Amniotic stem cell (primary cell): Measurements from ENCODE around the gene DRICH1.
"Not testable (repeated sequence)": the region's sequence is repeated elsewhere in the genome, so short reads cannot be mapped to it uniquely, and the experiment has no call there.

ENCODE experiments used
- DNase-seq: peaks from one replicate; lab custom pipeline; 2025; lab: John Stamatoyannopoulos, UW

Gene DRICH1

GRCh38 chr22:23632178-23632577 lies at the start of gene DRICH1:
Gene DRICH1 (minus strand): TSS chr22:23632321. CDS start chr22:23632023, 298 bp downstream.
- DNase-seq: no peak

DNA sequence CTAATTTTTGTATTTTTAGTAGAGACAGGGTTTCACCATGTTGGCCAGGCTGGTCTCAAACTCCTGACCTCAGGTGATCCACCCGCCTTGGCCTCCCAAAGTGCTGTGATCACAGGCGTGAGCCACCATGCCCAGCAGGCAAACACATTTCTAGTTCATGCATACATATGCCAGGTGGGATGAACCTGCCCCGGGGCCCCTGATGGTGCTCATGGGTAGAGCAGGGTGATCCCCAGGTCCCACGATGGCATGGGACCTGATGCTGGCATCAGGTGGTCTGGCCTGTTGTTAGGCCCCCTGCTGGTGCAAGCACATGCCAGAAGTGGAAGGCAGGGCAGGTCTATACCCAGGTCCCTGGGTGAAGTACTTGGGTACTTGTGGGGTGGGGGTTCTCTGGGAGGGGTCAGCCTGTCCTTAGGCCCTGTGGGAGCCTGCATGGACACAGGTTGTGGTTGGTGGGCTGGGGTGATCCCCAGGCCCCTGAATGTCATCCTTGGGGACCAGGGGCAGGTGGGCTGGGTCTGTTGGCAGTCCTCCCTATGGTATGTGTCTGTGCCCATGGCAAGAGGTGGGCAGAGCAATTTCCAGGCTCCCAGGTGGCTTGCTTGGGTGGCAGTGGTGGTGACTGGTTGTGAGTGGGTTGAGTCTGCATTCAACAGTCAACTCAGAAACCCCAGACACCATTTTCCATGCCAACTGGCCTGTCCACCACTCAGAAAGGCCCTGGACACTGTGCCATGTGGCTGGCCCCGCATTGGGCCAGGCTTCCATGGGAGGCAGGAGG lies 49.1 kb upstream of the DRICH1 start:
- no peak for DNase-seq

- DNase-seq: no peak
These were observed 46.0 kb upstream of the DRICH1 start for GRCh38 chr22:23678133-23678532.

DNA sequence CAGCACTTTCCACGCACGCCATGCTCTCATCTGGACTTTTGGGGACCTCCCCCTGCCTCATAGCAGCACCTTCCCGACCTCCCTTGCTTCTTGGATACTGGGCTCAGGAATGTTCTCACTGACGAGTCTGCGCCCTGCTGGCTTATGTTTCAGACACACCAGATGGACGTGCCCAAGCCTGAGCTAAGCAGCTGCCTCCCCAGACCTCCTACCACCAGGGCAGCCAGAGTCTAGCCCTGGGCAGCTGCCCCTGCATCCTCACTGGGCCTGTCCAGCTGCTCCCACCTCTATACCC lies 45.5 kb upstream of the DRICH1 start:
- no peak for DNase-seq

DNA sequence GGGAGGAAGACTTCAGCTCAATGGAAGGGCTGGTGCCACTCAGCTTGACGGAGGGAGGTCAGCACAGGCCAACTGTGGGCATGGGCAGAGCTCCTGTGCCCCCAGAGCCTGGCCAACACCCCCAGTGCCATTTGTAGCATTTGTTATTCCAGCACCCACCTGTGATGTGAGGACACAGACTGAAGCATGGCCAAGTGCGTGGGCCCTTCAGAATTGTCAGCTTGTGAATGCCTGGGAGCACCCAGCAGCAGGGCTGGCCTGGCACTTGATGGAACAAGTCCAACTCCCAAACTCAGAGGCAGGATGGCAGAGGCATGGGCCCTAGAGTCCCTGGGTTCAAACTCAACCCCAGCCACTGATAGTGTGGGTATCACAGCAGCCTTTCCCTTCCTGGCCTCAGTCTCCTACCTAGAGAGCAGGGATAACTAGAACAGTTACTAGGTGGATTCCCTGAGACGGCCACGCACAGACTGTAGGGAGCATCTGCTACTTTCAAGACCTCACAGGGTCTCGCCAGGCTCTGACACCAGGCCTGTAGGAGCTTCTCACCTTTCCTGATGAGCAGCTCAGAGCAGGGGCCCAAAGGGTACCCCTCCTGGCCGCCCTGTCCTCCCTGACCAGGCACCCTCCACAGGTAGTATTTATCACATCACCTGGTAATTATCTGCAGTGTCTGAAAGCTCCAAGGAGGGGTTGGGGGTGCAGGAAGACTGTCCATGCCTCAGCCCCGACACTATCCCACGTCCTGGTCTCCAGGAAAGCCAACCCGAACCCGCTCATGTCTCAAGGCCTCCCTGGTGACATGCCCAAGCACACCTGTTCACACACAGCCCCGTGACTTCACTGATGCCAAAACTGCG lies 45.0 kb upstream of the DRICH1 start:
- DNase-seq: not testable (repeated sequence)

GRCh38 chr22:23675502-23676415 lies 43.6 kb upstream of the DRICH1 start:
- no peak for DNase-seq

DNA sequence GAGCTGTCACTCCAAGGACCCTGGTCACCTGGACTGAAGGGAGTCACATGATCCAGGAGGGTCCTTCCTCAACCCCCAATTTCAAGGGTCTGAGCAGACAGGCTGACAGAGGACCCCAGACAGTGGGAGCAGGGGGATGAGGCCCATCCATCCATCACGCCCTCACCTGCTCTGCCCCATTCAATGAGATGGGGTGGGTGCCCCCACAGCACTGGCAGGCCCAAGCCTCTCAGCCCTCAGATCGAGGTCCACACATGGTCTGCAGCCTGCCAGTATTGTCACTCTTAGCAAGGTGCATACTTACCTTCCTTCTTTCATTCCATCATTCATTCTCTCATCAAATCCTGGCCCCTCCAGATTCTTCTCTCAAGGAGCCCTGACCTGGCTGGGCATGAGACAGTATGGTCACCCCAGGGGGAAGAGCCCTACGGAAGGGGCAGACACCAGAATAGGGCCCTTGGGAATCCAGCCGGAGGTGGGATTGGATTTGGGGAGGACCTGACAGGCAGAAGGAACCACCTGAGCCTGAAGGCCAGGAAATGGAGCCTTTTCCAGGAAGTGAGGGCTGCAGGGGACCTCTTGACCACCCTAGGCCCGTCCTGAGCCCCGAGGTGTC lies 42.9 kb upstream of the DRICH1 start:
- not testable (repeated sequence) for DNase-seq

DNA sequence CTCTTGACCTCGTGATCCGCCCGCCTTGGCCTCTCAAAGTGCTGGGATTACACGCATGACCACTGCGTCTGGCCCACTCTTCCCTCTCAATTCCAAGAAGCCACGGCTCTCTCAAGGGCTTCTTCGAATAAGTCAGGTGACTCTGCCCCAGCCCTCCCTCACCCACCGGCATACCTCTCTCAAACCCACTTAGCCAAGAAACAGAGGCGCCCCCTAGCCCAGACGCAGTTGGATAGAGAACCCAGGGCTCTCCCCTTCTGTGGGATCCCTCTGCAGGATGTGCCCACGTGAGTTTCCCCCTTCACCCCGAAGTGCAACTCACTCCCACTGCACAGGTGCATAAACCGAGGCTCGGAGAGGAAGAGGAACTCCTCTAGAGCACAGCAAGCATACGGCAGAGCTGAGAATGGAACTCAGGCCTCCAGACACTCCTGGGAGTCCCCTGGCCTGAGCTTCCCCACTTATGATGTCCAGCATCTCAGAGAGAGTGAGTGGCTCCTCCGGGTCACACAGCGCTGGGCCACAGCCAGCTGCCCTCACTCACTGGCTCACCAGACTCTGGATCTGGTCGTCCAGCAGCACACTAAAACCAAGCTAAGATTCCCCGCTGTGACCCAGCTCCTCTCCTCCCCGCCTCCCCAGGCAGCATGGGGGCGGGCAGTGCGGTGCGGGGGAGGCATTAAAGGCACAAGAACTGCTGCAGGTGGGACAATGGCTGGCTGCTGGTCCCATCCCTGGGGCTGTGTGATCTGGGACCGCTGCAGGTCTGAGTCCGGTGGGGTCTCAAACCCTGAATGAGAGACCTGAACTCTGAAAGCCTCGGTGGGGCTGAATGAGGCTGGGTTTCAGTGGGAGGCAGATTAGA lies 41.9 kb upstream of the DRICH1 start:
- DNase-seq: no peak

GRCh38 chr22:23673050-23673620 lies 41.0 kb upstream of the DRICH1 start:
- no peak for DNase-seq

DNA sequence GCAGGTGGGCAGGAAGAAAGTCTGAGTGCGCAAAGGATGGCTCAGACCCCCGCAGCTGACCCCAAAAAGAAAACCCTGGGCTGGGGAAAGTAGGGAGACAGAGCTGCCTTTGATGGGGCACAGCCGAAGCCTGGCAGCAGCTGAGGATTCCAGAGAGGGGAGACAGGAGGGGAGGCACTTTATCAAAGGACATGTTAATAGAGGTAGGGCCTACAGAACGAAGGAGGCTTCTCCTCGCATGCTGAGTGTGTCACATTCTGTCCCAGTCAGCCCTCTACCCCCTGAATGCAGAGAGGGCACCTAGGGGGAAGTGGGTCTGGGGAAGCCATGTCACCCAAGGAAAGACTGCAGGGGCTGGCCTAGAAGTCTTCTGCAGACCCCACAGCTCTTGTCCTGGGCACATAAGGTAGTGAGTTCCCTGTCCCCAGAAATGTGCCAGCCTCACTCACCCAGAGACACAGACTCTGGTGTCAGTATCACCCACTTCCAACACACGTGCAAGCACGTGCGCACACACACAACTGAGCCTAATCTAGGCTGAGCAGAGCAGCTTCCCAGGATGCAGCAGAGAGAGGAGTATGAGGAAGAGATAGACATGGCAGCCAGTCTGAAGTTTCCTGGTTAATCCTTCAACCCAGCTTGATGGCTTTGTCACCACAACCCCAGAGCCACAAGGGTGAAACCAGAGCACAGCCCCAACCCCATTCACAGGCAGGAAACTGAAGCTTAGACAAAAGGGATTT lies 40.4 kb upstream of the DRICH1 start:
- DNase-seq: not testable (repeated sequence)

DNA sequence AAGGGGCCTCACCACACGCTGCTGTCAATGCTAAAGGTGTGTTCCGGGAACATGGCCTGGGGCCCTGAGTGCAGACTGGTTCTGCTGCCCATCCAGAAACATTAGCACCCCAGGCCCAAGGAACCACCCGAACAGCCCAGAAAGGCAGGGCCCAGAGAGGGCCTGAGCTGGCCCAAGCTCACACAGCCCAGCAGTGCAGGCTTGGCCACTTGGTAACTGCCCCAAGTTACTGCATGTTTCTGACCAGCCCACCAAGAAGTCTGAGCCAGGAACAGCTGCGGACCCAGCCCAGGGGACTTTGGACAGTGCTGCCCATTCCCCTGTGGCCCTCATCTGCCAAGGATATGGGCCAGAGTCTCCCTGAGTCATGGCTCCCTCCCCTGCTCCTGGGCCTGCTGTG lies 39.3 kb upstream of the DRICH1 start:
- DNase-seq: not testable (repeated sequence)

DNA sequence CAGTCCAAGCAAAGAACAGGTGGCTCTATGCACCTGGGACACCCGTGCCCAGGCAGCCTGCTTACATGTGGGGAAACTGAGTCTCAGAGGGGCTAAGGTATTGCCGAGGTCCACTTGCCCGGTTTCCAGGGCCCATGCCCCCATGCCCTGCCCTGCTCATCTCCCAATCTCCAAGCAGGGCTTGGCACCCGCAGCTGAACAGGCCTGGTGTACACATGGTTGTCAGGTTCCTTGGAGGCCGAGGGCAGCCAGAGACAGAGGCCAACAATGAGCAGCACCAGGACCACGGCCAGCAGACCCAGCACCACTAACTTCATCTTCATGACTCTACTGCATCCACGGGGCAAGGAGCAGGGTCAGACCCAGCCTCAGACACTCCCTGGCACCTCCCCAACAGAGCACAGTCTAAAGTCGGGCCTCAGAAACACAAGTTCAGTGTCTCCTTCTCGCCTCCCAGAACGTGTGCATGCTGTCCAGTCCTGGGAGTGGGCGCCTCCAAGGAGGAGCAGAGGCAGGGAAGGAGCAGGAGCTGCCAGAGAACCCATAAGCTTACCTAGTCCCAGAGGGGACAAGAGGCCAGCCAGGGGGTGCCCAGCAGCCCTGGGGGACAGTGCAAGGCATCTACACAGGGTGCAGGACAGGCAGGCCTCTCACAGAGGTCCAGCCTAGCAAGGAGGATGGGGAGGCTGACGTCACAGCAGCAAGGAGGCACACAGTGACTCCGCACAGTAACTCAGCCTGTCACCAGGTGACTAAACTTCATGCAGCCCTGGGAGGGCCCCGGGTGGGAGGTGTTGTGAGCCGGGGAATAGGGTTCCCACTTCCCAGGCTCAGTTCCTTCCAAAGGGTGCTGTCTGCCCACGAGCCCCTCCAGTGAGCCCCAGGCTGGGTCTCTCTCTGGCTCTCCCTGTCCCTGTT lies 38.5 kb upstream of the DRICH1 start:
- no peak for DNase-seq

DNA sequence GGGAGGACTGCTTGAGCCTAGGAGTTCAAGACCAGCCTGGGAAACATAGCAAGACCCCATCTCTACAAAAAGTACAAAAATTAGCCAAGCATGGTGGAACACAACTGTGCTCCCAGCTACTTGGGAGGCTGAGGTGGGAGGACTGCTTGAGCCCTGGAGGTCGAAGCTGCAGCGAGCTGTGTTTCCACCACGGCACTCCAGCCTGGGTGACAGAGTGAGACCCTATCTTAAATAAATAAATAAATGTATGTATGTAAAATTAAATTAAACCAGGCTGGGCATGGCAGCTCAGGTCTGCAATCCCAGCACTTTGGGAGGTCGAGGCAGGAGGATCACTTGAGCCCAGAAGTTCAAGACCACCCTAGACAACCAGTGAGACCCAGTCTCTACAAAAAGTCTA lies 28.3 kb upstream of the DRICH1 start:
- not testable (repeated sequence) for DNase-seq

GRCh38 chr22:23657727-23658126 lies 25.6 kb upstream of the DRICH1 start:
- DNase-seq: no peak

DNA sequence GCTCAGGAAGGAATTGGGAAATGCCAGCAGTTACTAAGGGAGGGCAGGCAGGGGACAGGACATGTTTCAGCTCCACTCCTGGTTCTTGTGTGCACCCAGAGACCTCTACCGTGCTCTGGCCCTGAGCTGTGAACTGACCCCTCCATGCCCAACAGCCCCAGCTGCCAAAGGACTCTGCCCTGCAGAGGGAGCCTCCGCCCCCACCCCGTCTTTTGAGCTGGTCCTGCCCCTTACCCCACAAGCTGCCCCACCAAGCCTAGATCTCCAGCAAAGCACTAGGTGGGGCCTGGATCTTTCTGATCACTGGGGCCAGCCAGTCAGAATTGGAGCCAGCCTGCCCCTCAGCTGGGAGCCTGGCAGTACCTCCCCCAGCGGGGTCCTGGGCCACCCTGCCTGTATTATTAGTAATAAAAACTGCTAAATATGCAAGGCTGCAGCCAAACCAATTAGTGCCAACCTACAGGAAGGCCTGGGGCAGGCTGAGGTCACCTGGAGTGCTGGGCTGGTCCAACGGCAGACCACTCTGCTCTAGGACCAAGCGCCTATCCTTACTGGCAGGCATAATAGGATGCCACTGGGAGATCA lies 23.9 kb upstream of the DRICH1 start:
- DNase-seq: no peak

- DNase-seq: no peak
These were observed 20.6 kb upstream of the DRICH1 start for GRCh38 chr22:23652711-23653110.

DNA sequence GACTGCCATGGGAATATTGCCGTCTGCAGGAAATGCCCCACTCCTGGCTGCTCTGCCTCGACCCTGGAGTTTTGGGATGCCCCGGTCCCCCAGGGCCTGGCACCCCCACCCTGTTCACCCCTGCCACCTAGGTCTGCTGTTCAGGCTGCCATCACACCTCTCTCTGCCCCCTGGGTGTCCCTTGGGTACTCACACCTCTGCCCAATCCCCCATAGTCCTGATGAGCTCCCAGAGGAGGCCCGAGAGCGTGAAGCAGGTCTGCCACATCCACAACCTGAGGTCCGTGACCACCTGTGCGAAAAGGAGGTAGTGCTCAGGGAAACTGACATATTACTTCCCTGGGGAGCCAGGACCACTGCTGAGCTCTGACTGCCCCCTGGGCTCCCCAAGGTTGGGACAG lies 20.2 kb upstream of the DRICH1 start:
- DNase-seq: no peak

DNA sequence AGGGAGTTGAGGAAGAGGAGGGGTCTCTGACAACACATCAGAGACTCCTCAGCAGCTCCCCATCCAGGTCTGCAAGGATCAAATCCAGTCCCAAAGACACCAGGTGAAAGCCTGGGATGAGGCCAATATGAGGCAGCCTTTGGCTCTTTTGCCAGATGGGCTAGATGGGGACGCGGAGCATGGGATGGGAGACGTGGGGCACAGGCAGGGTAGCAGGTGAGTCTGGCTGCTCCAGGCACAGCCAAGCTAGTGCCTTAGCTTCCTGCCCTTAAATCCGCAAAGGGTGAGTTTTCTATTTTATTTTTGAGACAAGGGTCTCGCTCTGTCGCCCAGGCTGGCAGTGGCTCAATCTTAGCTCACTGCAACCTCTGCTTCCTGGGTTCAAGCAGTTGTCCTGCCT lies 19.6 kb upstream of the DRICH1 start:
- DNase-seq: no peak
